Measurements from ENCODE around the gene TMEM150A.

Gene TMEM150A

DNA sequence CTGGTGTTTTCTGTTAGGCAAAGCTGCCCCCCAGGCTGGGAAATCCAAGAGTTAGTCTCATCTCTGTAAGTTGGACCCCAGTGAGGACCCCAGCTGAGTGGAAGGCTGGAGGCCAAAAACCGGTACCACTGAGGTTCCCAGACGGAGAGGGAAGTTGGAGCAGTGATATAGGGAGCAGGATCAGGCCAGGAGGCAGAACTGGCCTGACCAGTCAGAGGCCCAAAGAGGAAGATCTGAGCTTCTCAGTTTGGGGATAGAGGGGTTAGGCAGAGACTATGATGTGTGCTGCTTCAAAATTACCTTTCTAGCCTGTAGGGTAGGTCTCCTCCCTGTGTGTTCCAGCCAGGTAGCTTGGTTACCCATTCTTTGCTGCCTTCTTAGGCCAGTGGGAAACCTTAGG lies 11.5 kb downstream of the TMEM150A start:
- TF ChIP-seq, protein P1, sequence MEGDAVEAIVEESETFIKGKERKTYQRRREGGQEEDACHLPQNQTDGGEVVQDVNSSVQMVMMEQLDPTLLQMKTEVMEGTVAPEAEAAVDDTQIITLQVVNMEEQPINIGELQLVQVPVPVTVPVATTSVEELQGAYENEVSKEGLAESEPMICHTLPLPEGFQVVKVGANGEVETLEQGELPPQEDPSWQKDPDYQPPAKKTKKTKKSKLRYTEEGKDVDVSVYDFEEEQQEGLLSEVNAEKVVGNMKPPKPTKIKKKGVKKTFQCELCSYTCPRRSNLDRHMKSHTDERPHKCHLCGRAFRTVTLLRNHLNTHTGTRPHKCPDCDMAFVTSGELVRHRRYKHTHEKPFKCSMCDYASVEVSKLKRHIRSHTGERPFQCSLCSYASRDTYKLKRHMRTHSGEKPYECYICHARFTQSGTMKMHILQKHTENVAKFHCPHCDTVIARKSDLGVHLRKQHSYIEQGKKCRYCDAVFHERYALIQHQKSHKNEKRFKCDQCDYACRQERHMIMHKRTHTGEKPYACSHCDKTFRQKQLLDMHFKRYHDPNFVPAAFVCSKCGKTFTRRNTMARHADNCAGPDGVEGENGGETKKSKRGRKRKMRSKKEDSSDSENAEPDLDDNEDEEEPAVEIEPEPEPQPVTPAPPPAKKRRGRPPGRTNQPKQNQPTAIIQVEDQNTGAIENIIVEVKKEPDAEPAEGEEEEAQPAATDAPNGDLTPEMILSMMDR (conservative IDR thresholded peaks at IDR 0.05; ENCODE audit: low read depth, low read length), result no peak
- DNase-seq (ENCODE audit: low read depth), result no peak
- H3K4me3 ChIP-seq (ENCODE audit: low read length), result no peak overlapping the region

DNA sequence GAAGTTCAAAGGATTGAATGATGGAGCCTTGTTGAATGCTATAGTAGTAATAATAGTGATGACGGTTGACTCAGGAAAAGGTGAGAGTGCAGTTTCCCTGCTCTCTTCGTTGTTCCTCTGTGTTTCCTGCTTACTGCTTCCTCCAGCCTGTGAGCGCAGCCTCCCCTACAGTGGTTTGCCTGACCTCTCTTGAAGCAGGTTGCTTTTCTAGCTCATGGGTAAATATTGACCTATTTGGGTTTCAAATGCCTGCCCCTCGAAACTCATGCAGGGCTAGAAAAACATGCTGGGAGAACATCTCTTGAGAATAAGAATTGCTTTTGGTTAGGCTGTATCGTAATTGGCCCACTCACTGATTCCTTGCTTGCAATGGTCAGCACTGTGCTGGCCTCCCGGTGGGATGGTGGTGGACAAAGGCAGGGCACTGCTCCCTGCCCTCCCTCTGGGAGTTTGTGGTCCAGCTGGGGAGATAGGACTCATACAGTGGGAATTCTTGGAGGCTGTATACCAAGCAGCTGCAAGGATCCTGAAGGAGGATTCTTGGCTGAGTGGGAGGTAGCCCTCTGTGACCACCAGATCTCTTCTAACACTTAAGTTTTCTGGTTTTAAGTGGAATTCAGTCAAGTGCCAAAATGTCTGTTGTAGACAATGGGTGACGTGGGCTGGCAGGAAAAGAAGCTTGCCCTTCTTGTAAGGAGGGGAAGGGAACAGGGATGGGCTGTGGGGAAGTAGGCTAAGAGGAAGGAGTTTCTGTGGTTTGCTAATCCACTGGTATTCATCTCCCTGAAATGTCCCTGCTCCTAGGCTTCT lies 12.3 kb downstream of the TMEM150A start:
- peak; percentile 57 for DNase-seq (ENCODE audit: low read depth)

DNA sequence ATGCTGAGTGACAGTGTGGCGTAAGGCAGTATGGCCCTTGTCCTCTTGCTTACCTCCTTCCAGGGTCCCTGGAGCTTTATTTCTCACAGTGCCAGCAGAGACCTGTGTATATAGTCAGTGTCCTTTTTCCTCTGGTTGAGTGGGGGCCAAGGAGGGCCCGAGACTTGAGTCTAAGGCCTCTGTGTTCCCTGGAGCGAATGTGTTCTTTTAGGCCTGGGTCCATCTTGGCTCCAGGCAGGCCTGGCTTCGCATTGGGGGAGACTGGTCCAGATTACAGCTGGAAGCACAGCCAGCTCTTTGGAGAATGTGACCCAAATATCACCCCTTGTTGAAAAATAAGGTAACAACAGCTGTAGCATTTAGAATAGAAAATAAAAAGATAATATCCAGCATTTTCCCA lies 13.3 kb downstream of the TMEM150A start:
- DNase-seq (ENCODE audit: low read depth), result no peak
- H3K4me3 ChIP-seq (ENCODE audit: low read length), result no peak overlapping the region
- TF ChIP-seq, protein P1 (conservative IDR thresholded peaks at IDR 0.05; ENCODE audit: low read depth, low read length), result no peak

More for the DNA sequence above, 12.3 kb downstream of the TMEM150A start:
- TF ChIP-seq, protein P1 (conservative IDR thresholded peaks at IDR 0.05; ENCODE audit: low read depth, low read length), result no peak
- no peak overlapping the region for H3K4me3 ChIP-seq (ENCODE audit: low read length)

DNA sequence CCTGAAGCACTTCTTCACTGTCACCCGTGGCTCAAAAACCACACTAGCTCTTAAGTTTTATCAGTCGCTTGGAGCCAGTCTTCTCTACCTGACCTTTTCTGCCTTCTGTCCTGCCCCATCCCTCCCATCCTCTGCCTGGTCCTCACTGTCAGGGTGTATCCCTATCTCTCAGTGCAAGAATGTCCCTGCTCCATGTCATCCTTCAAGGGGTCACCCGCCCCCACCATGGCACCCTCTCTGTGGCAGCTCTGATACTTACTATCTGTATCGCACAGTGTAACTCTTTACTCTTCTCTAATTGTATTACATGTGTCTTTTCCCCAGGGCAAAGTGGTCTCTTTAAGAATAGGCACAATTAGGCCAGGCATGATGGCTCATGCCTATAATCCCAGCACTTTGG lies 13.9 kb downstream of the TMEM150A start:
- no peak overlapping the region for H3K4me3 ChIP-seq (ENCODE audit: low read length)
- DNase-seq (ENCODE audit: low read depth), result no peak
- TF ChIP-seq, protein P1 (conservative IDR thresholded peaks at IDR 0.05; ENCODE audit: low read depth, low read length), result no peak

- no peak for DNase-seq (ENCODE audit: low read depth)
- TF ChIP-seq, protein P1 (conservative IDR thresholded peaks at IDR 0.05; ENCODE audit: low read depth, low read length), result no peak
- H3K4me3 ChIP-seq (ENCODE audit: low read length), result no peak overlapping the region
Measured at GRCh38 chr2:85588236-85588635, 14.3 kb downstream of the TMEM150A start.

- DNase-seq (ENCODE audit: low read depth), result no peak
- no peak overlapping the region for H3K4me3 ChIP-seq (ENCODE audit: low read length)
- TF ChIP-seq, protein P1 (conservative IDR thresholded peaks at IDR 0.05; ENCODE audit: low read depth, low read length), result no peak
Measured at GRCh38 chr2:85585781-85586105, 16.8 kb downstream of the TMEM150A start.

Measured in retinal pigment epithelial cell (primary cell).